ENCODE data around the gene RAB31. TPM values are rescaled to one million over a fixed set of nuclear protein-coding genes. Genes with fewer than 3 reads are reported as not detected.
"Not testable (repeated sequence)": the region's sequence is repeated elsewhere in the genome, so short reads cannot be mapped to it uniquely, and the experiment has no call there.

Gene RAB31
- total RNA-seq, 6 donors from 2014 or later, result 40.3 to 128 (median 95.8) TPM

DNA sequence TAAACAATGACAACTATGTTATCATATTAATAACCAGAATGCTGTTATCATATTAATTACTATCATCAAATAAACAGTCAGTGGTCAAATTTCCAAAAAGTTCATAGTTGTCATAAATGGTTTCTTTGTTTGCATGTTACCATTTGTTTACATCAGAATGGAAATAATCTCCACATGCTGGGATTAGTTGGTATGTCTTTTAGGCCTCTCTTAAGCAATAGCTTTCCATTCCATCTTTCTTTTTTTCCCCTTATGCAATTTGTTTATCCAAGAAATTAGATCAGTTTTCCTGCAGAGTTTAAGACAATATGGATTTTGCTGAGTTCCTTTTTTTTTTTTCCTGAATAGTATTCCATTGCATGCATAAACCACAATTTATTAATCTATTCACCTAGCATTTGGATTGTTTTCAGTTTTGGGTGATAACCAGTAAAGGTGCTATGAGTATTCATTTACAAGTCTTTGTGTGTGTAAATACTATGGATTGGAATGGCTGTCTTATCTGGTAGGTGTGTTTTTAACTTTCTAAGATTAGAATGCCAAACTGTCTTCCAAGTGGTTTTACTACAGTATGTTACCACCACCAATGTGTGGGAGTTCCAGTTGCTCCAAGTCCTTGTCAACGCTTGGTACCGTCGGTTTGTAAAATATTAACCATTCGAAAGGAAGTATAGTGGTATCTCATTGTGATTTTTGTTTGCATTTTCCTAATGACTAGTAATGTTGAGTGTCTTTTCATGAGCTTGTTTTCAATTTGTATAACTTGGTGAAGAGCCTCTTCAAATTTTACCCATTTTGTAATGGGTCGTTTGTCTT lies 144.4 kb downstream of the RAB31 start:
- Histone ChIP-seq H3K9me3 (no peaks in the 10 kb centered on the region), H3K36me3 (no peaks in the 10 kb centered on the region), H3K27me3 (no peaks in the 10 kb centered on the region), H3K4me1 (peaks cover 22 to 64% (median 56%) of the 10 kb centered on the region in 4 donors), H3K27ac (peak overlapping the region in 1 of 4 donors; percentile 43), H3K4me3 (no peak overlapping the region)
- ATAC-seq (ENCODE audit: low FRiP score in 2 of 2) (no peak), DNase-seq (no peak)
- 81 to 85% methylated on average over 5 of the region's 5 CpGs for WGBS, 2 donors
- TF ChIP-seq EP300 (IDR thresholded peaks at IDR 0.05) (no peak), POLR2A (IDR thresholded peaks at IDR 0.05) (no peak), POLR2AphosphoS5 (IDR thresholded peaks at IDR 0.05) (no peak)
- TF ChIP-seq, protein P1, sequence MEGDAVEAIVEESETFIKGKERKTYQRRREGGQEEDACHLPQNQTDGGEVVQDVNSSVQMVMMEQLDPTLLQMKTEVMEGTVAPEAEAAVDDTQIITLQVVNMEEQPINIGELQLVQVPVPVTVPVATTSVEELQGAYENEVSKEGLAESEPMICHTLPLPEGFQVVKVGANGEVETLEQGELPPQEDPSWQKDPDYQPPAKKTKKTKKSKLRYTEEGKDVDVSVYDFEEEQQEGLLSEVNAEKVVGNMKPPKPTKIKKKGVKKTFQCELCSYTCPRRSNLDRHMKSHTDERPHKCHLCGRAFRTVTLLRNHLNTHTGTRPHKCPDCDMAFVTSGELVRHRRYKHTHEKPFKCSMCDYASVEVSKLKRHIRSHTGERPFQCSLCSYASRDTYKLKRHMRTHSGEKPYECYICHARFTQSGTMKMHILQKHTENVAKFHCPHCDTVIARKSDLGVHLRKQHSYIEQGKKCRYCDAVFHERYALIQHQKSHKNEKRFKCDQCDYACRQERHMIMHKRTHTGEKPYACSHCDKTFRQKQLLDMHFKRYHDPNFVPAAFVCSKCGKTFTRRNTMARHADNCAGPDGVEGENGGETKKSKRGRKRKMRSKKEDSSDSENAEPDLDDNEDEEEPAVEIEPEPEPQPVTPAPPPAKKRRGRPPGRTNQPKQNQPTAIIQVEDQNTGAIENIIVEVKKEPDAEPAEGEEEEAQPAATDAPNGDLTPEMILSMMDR (IDR thresholded peaks at IDR 0.05), result no peak

GRCh38 chr18:9854801-9855676 lies 146.9 kb downstream of the RAB31 start:
- Histone ChIP-seq H3K36me3 (peaks cover 0 to 4% (median 1%) of the 10 kb centered on the region in 4 donors), H3K4me1 (peaks cover 22 to 58% (median 39%) of the 10 kb centered on the region in 4 donors), H3K4me3 (no peak overlapping the region), H3K9me3 (no peaks in the 10 kb centered on the region), H3K27me3 (no peaks in the 10 kb centered on the region), H3K27ac (peak overlapping the region; percentile 75 to 83 (median 79))
- peak in 1 of 2 donors; percentile 70 for DNase-seq
- peak; percentile 52 to 87 for ATAC-seq (ENCODE audit: low FRiP score in 2 of 2)
- 65 to 71% methylated on average over 12 of the region's 12 CpGs for WGBS, 2 donors
- TF ChIP-seq EP300 (IDR thresholded peaks at IDR 0.05) (peak; percentile 13 to 96 (median 67)), POLR2AphosphoS5 (IDR thresholded peaks at IDR 0.05) (peak in 1 of 2 donors; percentile 41), POLR2A (IDR thresholded peaks at IDR 0.05) (no peak)
- TF ChIP-seq, protein P1 (IDR thresholded peaks at IDR 0.05), result no peak

- Histone ChIP-seq H3K9me3 (no peaks in the 10 kb centered on the region), H3K4me1 (peaks cover 22 to 56% (median 34%) of the 10 kb centered on the region in 4 donors), H3K4me3 (no peak overlapping the region), H3K36me3 (peaks cover 0 to 9% (median 2%) of the 10 kb centered on the region in 4 donors), H3K27me3 (no peaks in the 10 kb centered on the region), H3K27ac (peak overlapping the region; percentile 75 to 83 (median 79))
- DNase-seq (no peak), ATAC-seq (ENCODE audit: low FRiP score in 2 of 2) (peak in 1 of 2 donors; percentile 53)
- 74 to 78% methylated on average over 9 of the region's 9 CpGs for WGBS, 2 donors
- no peak for TF ChIP-seq POLR2A (IDR thresholded peaks at IDR 0.05)
Measured at GRCh38 chr18:9855681-9856080, 147.6 kb downstream of the RAB31 start.

DNA sequence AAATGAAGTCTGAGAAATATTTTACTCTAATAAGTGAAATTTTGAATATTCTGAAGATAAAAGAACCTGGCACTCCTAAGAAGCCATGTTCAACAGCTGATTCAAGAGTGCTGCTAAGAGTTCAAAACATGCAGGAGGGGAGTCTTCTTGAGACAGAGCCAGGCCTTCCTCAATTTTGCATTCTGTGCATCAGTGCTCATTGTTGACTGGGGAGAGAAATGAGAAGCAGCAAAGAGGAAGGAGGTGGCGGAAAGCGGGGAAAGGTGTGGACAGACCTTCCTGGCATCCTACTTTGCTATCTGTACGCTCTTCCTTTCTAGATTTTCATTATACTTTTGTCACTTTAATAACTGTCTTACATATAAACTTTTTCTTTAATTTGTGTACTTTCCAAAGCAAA lies 148.0 kb downstream of the RAB31 start:
- Histone ChIP-seq H3K9me3 (no peaks in the 10 kb centered on the region), H3K36me3 (peaks cover 0 to 9% (median 2%) of the 10 kb centered on the region in 4 donors), H3K27me3 (no peaks in the 10 kb centered on the region), H3K4me3 (no peak overlapping the region), H3K4me1 (peaks cover 18 to 52% (median 30%) of the 10 kb centered on the region in 4 donors), H3K27ac (peak overlapping the region; percentile 75 to 83 (median 79))
- peak in 1 of 2 donors; percentile 56 for DNase-seq
- WGBS, 2 donors, result 73 to 78% methylated on average over 3 of the region's 3 CpGs
- TF ChIP-seq POLR2AphosphoS5 (IDR thresholded peaks at IDR 0.05), result no peak
- TF ChIP-seq, protein P1 (IDR thresholded peaks at IDR 0.05), result no peak
- no peak for TF ChIP-seq EP300 (IDR thresholded peaks at IDR 0.05)
- TF ChIP-seq POLR2A (IDR thresholded peaks at IDR 0.05), result no peak
- peak in 1 of 2 donors; percentile 33 for ATAC-seq (ENCODE audit: low FRiP score in 2 of 2)

GRCh38 chr18:9857479-9857998 lies 149.4 kb downstream of the RAB31 start:
- H3K4me3 ChIP-seq; H3K27me3 ChIP-seq; ATAC-seq (ENCODE audit: low FRiP score in 2 of 2); DNase-seq; H3K9me3 ChIP-seq; H3K36me3 ChIP-seq: not testable (repeated sequence)
- Histone ChIP-seq H3K27ac (peak overlapping the region; percentile 75 to 83 (median 79)), H3K4me1 (peaks cover 14 to 43% (median 24%) of the 10 kb centered on the region in 4 donors)
- WGBS, 2 donors, result 97 to 98% methylated on average over 4 of the region's 4 CpGs

Measured in upper lobe of left lung (tissue), 6 donors.